GM19438 (cell line): ENCODE measurements around the gene ACOT6.
"Not testable (repeated sequence)": the region's sequence is repeated elsewhere in the genome, so short reads cannot be mapped to it uniquely, and the experiment has no call there.

ENCODE experiments used
- ATAC-seq: cut with Tn5 transposase; IDR thresholded peaks from one replicate; pipeline ENCODE4 v1.9.1; 2021; ENCODE audit warnings: low read depth; ENCODE audit not compliant: unreplicated experiment

ACOT6 gene

GRCh38 chr14:73612339-73613045 is at the start of gene ACOT6:
Gene ACOT6 (plus strand): TSS chr14:73612517. CDS start chr14:73612572, 55 bp downstream.
- peak; percentile 61 for ATAC-seq

GRCh38 chr14:73562696-73563095 is 49.6 kb upstream of the ACOT6 start:
- ATAC-seq, result not testable (repeated sequence)

- not testable (repeated sequence) for ATAC-seq
Measured at GRCh38 chr14:73566431-73566830, 45.9 kb upstream of the ACOT6 start.

GRCh38 chr14:73566935-73567334 is 45.4 kb upstream of the ACOT6 start:
- not testable (repeated sequence) for ATAC-seq

GRCh38 chr14:73567358-73567757 is 45.0 kb upstream of the ACOT6 start:
- ATAC-seq, result no peak

- no peak for ATAC-seq
Measured at GRCh38 chr14:73567951-73568885, 44.1 kb upstream of the ACOT6 start.

GRCh38 chr14:73568886-73569184 is 43.5 kb upstream of the ACOT6 start:
- ATAC-seq, result not testable (repeated sequence)

GRCh38 chr14:73569185-73569958 is 42.9 kb upstream of the ACOT6 start, which contains the start of gene ACOT2:
Gene ACOT2 (plus strand): TSS chr14:73569213. CDS start chr14:73569241, 28 bp downstream.
- ATAC-seq, result peak; percentile 50

GRCh38 chr14:73570913-73571312 is 41.4 kb upstream of the ACOT6 start:
- not testable (repeated sequence) for ATAC-seq

- ATAC-seq, result not testable (repeated sequence)
Measured at GRCh38 chr14:73573034-73573433, 39.3 kb upstream of the ACOT6 start.

- ATAC-seq, result not testable (repeated sequence)
Measured at GRCh38 chr14:73573740-73574139, 38.6 kb upstream of the ACOT6 start.

GRCh38 chr14:73574251-73574650 is 38.1 kb upstream of the ACOT6 start:
- not testable (repeated sequence) for ATAC-seq

- no peak for ATAC-seq
Measured at GRCh38 chr14:73576391-73576790, 35.9 kb upstream of the ACOT6 start.

GRCh38 chr14:73577214-73577613 is 35.1 kb upstream of the ACOT6 start:
- not testable (repeated sequence) for ATAC-seq

GRCh38 chr14:73582102-73582979 is 30.0 kb upstream of the ACOT6 start:
- not testable (repeated sequence) for ATAC-seq

GRCh38 chr14:73588695-73589094 is 23.6 kb upstream of the ACOT6 start:
- ATAC-seq, result no peak

GRCh38 chr14:73589116-73589515 is 23.2 kb upstream of the ACOT6 start:
- no peak for ATAC-seq

- not testable (repeated sequence) for ATAC-seq
Measured at GRCh38 chr14:73590673-73591004, 21.7 kb upstream of the ACOT6 start.

- peak; percentile 59 for ATAC-seq
Measured at GRCh38 chr14:73591690-73592449, 20.4 kb upstream of the ACOT6 start, which contains the start of gene ACOT4. Gene ACOT4 (plus strand): TSS chr14:73591873. CDS start chr14:73591960, 87 bp downstream.
